ENCODE data around the gene RBM26.

The RBM26 gene

GRCh38 chr13:79435561-79435990 is 29.5 kb upstream of the RBM26 start:
- peak; percentile 54; the same call in 2 of the 3 replicates for ATAC-seq

GRCh38 chr13:79434556-79434955 is 28.5 kb upstream of the RBM26 start:
- ATAC-seq: peak; percentile 32; the same call in 1 of the 3 replicates
- no peak for TF ChIP-seq RARB (CRISPR knock-in tag; IDR thresholded peaks at IDR 0.05)
- no peak for TF ChIP-seq ZNF8 (CRISPR knock-in tag; IDR thresholded peaks at IDR 0.05)
- no peak for TF ChIP-seq PATZ1 (CRISPR knock-in tag; IDR thresholded peaks at IDR 0.05; ENCODE audit: borderline replicate concordance)
- TF ChIP-seq ZFP3 (CRISPR knock-in tag; IDR thresholded peaks at IDR 0.05): 0 out of 2 replicates have a peak, but pooled peaks have one; percentile 21
- no peak for TF ChIP-seq TCF4 (CRISPR knock-in tag; IDR thresholded peaks at IDR 0.05; ENCODE audit: borderline replicate concordance)

More at GRCh38 chr13:79435561-79435990, 29.5 kb upstream of the RBM26 start:
- TF ChIP-seq TOX (CRISPR knock-in tag; IDR thresholded peaks at IDR 0.05; ENCODE audit: borderline replicate concordance): no peak
- TF ChIP-seq POU6F1 (CRISPR knock-in tag; IDR thresholded peaks at IDR 0.05; ENCODE audit: borderline replicate concordance, low read depth): no peak

- no peak for ATAC-seq
Observed at GRCh38 chr13:79432992-79433391, 26.9 kb upstream of the RBM26 start.

GRCh38 chr13:79432086-79432485 is 26.0 kb upstream of the RBM26 start:
- TF ChIP-seq ARNTL (CRISPR knock-in tag; IDR thresholded peaks at IDR 0.05; ENCODE audit: borderline replicate concordance, low read depth) (no peak), ESRRG (CRISPR knock-in tag; IDR thresholded peaks at IDR 0.05) (no peak), TOX (CRISPR knock-in tag; IDR thresholded peaks at IDR 0.05; ENCODE audit: borderline replicate concordance) (no peak), POU6F1 (CRISPR knock-in tag; IDR thresholded peaks at IDR 0.05; ENCODE audit: borderline replicate concordance, low read depth) (no peak), ZFP3 (CRISPR knock-in tag; IDR thresholded peaks at IDR 0.05) (no peak)
- ATAC-seq: no peak

More at GRCh38 chr13:79432992-79433391, 26.9 kb upstream of the RBM26 start:
- TF ChIP-seq CSDC2 (CRISPR knock-in tag; IDR thresholded peaks at IDR 0.05): no peak
- no peak for TF ChIP-seq ZC3H10 (CRISPR knock-in tag; IDR thresholded peaks at IDR 0.05)
- no peak for TF ChIP-seq ZFP3 (CRISPR knock-in tag; IDR thresholded peaks at IDR 0.05)
- TF ChIP-seq RARB (CRISPR knock-in tag; IDR thresholded peaks at IDR 0.05): no peak
- TF ChIP-seq TSHZ2 (CRISPR knock-in tag; IDR thresholded peaks at IDR 0.05): no peak
- no peak for TF ChIP-seq ISL1 (CRISPR knock-in tag; IDR thresholded peaks at IDR 0.05)
- TF ChIP-seq PPARA (CRISPR knock-in tag; IDR thresholded peaks at IDR 0.05; ENCODE audit: borderline replicate concordance): no peak
- TF ChIP-seq ZNF8 (CRISPR knock-in tag; IDR thresholded peaks at IDR 0.05): no peak
- no peak for TF ChIP-seq TOX (CRISPR knock-in tag; IDR thresholded peaks at IDR 0.05; ENCODE audit: borderline replicate concordance)

GRCh38 chr13:79429309-79429708 is 23.3 kb upstream of the RBM26 start:
- ATAC-seq: no peak
- no peak for TF ChIP-seq PATZ1 (CRISPR knock-in tag; IDR thresholded peaks at IDR 0.05; ENCODE audit: borderline replicate concordance)
- no peak for TF ChIP-seq CSRNP3 (CRISPR knock-in tag; IDR thresholded peaks at IDR 0.05)
- TF ChIP-seq CREB5 (CRISPR knock-in tag; IDR thresholded peaks at IDR 0.05; ENCODE audit: low read depth): no peak
- TF ChIP-seq ZNF70 (CRISPR knock-in tag; IDR thresholded peaks at IDR 0.05): no peak
- no peak for TF ChIP-seq ARNTL (CRISPR knock-in tag; IDR thresholded peaks at IDR 0.05; ENCODE audit: borderline replicate concordance, low read depth)
- TF ChIP-seq TCF4 (CRISPR knock-in tag; IDR thresholded peaks at IDR 0.05; ENCODE audit: borderline replicate concordance): no peak
- no peak for TF ChIP-seq ESRRG (CRISPR knock-in tag; IDR thresholded peaks at IDR 0.05)
- TF ChIP-seq ZFP30 (CRISPR knock-in tag; IDR thresholded peaks at IDR 0.05): no peak
- TF ChIP-seq POU6F1 (CRISPR knock-in tag; IDR thresholded peaks at IDR 0.05; ENCODE audit: borderline replicate concordance, low read depth): no peak
- no peak for TF ChIP-seq ZNF8 (CRISPR knock-in tag; IDR thresholded peaks at IDR 0.05)
